ENCODE measurements around the gene PLCG2. TPM values are rescaled to one million over a fixed set of nuclear protein-coding genes. Genes with fewer than 3 reads are reported as not detected.

The PLCG2 gene
- polyA plus RNA-seq, 1 experiment, result 0.22 TPM

DNA sequence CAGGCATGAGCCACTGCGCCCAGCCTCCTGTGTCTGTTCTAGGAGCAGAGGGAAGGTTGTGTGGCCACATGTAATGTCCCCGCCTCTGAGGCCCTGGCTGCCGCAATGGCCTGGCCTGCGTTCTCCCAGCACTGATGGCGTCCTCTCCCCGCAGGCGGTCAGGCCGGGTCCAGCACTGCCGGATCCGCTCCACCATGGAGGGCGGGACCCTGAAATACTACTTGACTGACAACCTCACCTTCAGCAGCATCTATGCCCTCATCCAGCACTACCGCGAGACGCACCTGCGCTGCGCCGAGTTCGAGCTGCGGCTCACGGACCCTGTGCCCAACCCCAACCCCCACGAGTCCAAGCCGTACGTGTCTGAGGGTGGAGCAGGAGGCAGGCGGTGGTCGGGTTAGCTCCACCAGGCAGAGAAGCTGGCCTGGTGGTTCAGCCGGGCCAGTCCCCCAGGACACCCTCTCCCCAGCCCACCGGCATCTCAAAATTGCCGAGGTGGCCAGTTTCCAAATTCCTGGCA is 131.3 kb downstream of the PLCG2 start:
- H3K27me3 ChIP-seq (ENCODE audit: control insufficient read depth, insufficient read depth, low read length), result 0 out of 2 replicates have a peak, but pooled peaks cover 1% of the 10 kb centered on the region
- DNase-seq (ENCODE audit: low read depth), result no peak
- ChIA-PET POLR2A (no interaction called here), CTCF (no interaction called here)
- TF ChIP-seq, protein P1, sequence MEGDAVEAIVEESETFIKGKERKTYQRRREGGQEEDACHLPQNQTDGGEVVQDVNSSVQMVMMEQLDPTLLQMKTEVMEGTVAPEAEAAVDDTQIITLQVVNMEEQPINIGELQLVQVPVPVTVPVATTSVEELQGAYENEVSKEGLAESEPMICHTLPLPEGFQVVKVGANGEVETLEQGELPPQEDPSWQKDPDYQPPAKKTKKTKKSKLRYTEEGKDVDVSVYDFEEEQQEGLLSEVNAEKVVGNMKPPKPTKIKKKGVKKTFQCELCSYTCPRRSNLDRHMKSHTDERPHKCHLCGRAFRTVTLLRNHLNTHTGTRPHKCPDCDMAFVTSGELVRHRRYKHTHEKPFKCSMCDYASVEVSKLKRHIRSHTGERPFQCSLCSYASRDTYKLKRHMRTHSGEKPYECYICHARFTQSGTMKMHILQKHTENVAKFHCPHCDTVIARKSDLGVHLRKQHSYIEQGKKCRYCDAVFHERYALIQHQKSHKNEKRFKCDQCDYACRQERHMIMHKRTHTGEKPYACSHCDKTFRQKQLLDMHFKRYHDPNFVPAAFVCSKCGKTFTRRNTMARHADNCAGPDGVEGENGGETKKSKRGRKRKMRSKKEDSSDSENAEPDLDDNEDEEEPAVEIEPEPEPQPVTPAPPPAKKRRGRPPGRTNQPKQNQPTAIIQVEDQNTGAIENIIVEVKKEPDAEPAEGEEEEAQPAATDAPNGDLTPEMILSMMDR (IDR thresholded peaks at IDR 0.05; ENCODE audit: insufficient read depth, low read depth, low read length), result no peak
- no peaks in the 10 kb centered on the region for H3K36me3 ChIP-seq (ENCODE audit: control insufficient read depth, insufficient read depth, low read length)
- no peak overlapping the region for H3K4me3 ChIP-seq (ENCODE audit: low read depth, low read length)

DNA sequence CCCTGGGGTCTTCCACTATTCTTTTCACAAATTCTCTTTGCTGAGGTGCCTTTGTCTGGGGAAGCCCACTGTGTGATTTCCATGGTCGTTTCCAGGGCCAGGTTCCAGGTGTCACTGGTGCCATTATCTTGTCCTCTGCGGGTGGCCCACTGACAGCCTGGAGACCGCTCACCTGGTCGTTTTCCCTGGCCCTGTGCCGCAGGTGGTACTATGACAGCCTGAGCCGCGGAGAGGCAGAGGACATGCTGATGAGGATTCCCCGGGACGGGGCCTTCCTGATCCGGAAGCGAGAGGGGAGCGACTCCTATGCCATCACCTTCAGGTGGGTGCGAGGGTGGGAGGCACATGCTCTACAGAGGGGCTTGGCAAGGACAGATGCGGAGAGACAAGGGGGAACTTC is 133.3 kb downstream of the PLCG2 start:
- 0 out of 2 replicates have a peak, but pooled peaks cover 1% of the 10 kb centered on the region for H3K27me3 ChIP-seq (ENCODE audit: control insufficient read depth, insufficient read depth, low read length)
- no peaks in the 10 kb centered on the region for H3K36me3 ChIP-seq (ENCODE audit: control insufficient read depth, insufficient read depth, low read length)
- ChIA-PET POLR2A (no interaction called here), CTCF (no interaction called here)
- no peak for DNase-seq (ENCODE audit: low read depth)
- no peak overlapping the region for H3K4me3 ChIP-seq (ENCODE audit: low read depth, low read length)
- TF ChIP-seq, protein P1 (IDR thresholded peaks at IDR 0.05; ENCODE audit: insufficient read depth, low read depth, low read length), result no peak

DNA sequence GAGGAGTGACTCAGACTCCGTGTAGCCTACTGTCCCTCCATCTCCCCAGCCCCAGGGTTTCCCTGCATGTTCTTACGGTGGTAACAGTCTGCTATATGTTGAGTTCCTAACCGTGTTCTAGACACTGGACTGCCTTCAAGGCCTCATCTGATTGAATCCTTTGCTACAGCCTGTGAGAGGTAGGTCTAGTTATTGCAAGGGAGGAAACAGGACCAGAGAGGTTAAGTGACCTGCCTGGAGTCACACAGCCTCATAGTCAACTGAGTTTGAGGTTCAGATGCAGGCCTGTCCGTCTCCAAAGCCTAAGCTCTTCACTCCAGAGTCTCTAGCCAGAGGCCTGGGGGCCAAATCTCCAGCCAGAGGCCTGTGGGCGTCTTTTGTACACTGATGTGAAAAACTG is 134.1 kb downstream of the PLCG2 start:
- Histone ChIP-seq H3K4me3 (ENCODE audit: low read depth, low read length) (no peak overlapping the region), H3K27me3 (ENCODE audit: control insufficient read depth, insufficient read depth, low read length) (0 out of 2 replicates have a peak, but pooled peaks cover 1% of the 10 kb centered on the region), H3K36me3 (ENCODE audit: control insufficient read depth, insufficient read depth, low read length) (no peaks in the 10 kb centered on the region)
- no peak for DNase-seq (ENCODE audit: low read depth)
- TF ChIP-seq, protein P1 (IDR thresholded peaks at IDR 0.05; ENCODE audit: insufficient read depth, low read depth, low read length), result no peak
- POLR2A ChIA-PET, result no interaction called here
- CTCF ChIA-PET, result no interaction called here

DNA sequence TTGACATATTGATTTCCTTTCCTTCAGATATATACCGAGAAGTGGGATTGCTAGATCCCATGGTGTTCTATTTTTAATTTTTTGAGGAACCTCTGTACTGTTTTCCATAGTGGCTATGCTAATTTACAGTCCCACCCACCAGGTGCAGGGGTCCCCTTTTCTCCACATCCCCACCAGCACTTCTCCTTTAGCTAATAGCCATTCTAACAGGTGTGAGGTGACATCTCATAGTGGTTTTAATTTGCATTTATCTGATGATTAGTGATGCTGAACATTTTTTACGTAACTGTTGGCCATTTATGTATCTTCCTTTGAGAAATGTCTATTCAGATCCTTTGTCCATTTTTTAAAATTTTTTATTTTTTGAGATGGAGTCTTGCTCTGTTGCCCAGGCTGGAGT is 138.3 kb downstream of the PLCG2 start:
- Histone ChIP-seq H3K36me3 (ENCODE audit: control insufficient read depth, insufficient read depth, low read length) (no peaks in the 10 kb centered on the region), H3K4me3 (ENCODE audit: low read depth, low read length) (no peak overlapping the region), H3K27me3 (ENCODE audit: control insufficient read depth, insufficient read depth, low read length) (0 out of 2 replicates have a peak, but pooled peaks cover 1% of the 10 kb centered on the region)
- POLR2A ChIA-PET, result no interaction called here
- DNase-seq (ENCODE audit: low read depth), result no peak
- TF ChIP-seq, protein P1 (IDR thresholded peaks at IDR 0.05; ENCODE audit: insufficient read depth, low read depth, low read length), result no peak
- CTCF ChIA-PET, result no interaction called here

DNA sequence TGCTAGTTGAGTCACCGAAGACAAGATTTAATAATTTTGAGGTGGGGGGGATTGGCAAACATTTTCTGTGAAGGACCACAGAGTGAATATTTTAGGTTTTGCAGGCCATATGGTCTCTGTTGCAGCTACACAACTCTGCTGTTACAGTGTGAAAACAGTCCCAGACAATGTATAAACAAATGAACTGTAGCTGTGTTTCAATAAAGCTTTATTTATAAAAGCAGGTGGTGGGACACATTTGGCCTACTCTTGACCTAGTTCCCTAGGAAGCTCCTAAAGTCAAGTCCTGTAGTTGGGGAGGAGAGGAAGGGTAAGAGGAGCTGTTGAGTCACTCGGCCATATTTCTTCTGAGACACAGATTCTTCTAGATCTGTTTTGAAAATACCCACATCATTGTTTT is 139.8 kb downstream of the PLCG2 start:
- CTCF ChIA-PET, result interaction anchor here (0.6 to 1.5 kb wide), 2 partner anchors 9 to 58 kb away, joined by 3 read pairs; no protein-coding TSS in a partner anchor
- DNase-seq (ENCODE audit: low read depth), result no peak
- Histone ChIP-seq H3K4me3 (ENCODE audit: low read depth, low read length) (no peak overlapping the region), H3K36me3 (ENCODE audit: control insufficient read depth, insufficient read depth, low read length) (no peaks in the 10 kb centered on the region), H3K27me3 (ENCODE audit: control insufficient read depth, insufficient read depth, low read length) (0 out of 2 replicates have a peak, but pooled peaks cover 1% of the 10 kb centered on the region)
- POLR2A ChIA-PET, result no interaction called here
- TF ChIP-seq, protein P1 (IDR thresholded peaks at IDR 0.05; ENCODE audit: insufficient read depth, low read depth, low read length), result no peak
